Measurements from ENCODE around the gene OLA1. TPM values are rescaled to one million over a fixed set of nuclear protein-coding genes. Genes with fewer than 3 reads are reported as not detected.

OLA1 gene
- total and polyA plus RNA-seq, 2 of the 13 experiments (the other 11 are each of a cell fraction or from before 2014, with no cell fraction given): 153 to 241 TPM

- 93% methylated on average over 8 of the region's 8 CpGs for WGBS (ENCODE audit: low lambda C conversion rate)
- H3K4me2 ChIP-seq (ENCODE audit: low read depth, low read length): no peak overlapping the region
- in situ Hi-C loops (cut with HindIII; ENCODE audit: extremely low pct_ligation_motif_present, low pct_unique_long_range_greater_than_20kb): no loop called here
These were observed 193.4 kb downstream of the OLA1 start for GRCh38 chr2:174054926-174055325.

DNA sequence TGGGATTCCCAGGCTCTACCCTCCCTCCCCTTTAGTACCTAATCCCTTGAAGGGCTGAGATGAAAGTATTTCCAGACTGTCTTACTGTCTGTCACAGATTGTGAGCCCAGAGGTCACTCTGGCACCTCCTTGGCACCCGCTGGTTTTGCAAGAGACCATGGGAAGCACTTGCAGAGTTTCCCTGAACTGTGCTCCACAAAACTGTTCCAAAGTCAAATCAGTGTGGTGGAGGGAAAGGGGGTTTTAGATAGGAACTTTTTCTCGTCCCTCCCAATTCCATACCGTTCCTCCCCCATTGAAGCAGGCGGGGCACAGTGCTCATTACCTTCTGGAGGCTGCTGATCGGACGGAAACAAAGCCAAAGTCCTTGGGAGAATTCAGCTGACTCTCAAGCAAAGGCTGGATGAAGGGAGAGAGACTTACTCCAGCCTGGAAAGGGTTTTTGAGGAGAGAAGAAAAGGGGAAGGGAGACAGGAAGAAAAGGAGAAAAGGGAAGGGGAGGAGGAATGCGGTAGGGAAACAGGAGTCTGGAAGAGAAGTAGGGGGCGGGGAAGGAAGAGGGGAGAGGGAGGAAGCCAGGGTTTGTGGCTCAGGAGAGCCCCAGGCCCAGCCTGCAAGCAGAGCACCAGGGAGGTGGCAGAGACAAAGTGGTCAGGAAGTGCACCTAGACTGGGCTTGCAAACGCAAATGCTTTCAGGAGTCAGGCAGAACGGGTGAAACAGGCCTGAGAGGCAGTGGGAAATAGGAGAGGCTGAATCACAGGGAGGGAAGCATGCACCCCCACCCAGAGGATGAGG lies 194.8 kb downstream of the OLA1 start:
- peak; percentile 67 for FAIRE-seq
- POLR2A ChIA-PET: no interaction called here
- TF ChIP-seq FOXA1 (IDR thresholded peaks at IDR 0.05) (no peak), FOXA1 (CRISPR knock-in tag; IDR thresholded peaks at IDR 0.05) (no peak), PCBP2 (optimal IDR thresholded peaks at IDR 0.05; ENCODE audit: low read depth, low read length, poor library complexity, severe bottlenecking) (peak; percentile 81), GTF3A (CRISPR knock-in tag; conservative IDR thresholded peaks at IDR 0.05) (0 out of 2 replicates have a peak, but pooled peaks have one; percentile 52), XRCC5 (optimal IDR thresholded peaks at IDR 0.05; ENCODE audit: low read length) (peak; percentile 15), ZBTB10 (CRISPR knock-in tag; IDR thresholded peaks at IDR 0.05; ENCODE audit: borderline replicate concordance) (no peak), ZNF556 (CRISPR knock-in tag; IDR thresholded peaks at IDR 0.05; ENCODE audit: borderline replicate concordance) (peak; percentile 28; the same call in 1 of the 2 replicates)

More at GRCh38 chr2:174054926-174055325, 193.4 kb downstream of the OLA1 start:
- H3K36me3 ChIP-seq (replicated peaks in 1 of 2; ENCODE audit: control insufficient read depth in 1 of 2, insufficient read depth in 2 of 2, low read length in 2 of 2): no peaks in the 10 kb centered on the region
- H2AFZ ChIP-seq (ENCODE audit: low read length): no peak overlapping the region
- no peaks in the 10 kb centered on the region for H3K9me3 ChIP-seq (ENCODE audit: low read length)
- POLR2A ChIA-PET: interaction anchor here (0.7 kb wide), 1 partner anchor 43 kb away, joined by 5 read pairs; no protein-coding TSS in a partner anchor
- BruUV-seq (replicated peaks): no TSS peak
- TF ChIP-seq ZNF644 (CRISPR knock-in tag; IDR thresholded peaks at IDR 0.05; ENCODE audit: low read depth) (no peak), HNF4A (CRISPR knock-in tag; IDR thresholded peaks at IDR 0.05) (no peak)
- DNase-seq (ENCODE audit: low spot score) (no peak), FAIRE-seq (no peak), ATAC-seq (no peak)
- H3K4me3 ChIP-seq (replicated peaks in 1 of 3; ENCODE audit: insufficient read depth in 1 of 3, low read depth in 2 of 3, low read length in 3 of 3): no peak overlapping the region
- no peaks in the 10 kb centered on the region for H4K20me1 ChIP-seq (ENCODE audit: insufficient read depth, low read length)
- peaks cover 49% of the 10 kb centered on the region for H3K4me1 ChIP-seq (ENCODE audit: insufficient read depth, low read length)
- H3K27me3 ChIP-seq (ENCODE audit: control insufficient read depth in 1 of 2, insufficient read depth in 2 of 2, low read length in 2 of 2): no peaks in the 10 kb centered on the region; a peak in 1 of 5 replicates
- H3K27ac ChIP-seq (ENCODE audit: extremely low read length, insufficient read depth, low read length): no peak overlapping the region
- CTCF ChIA-PET (ENCODE audit: low intra/inter-chr PET ratio, low total read pairs): no interaction called here
- H3K9ac ChIP-seq (ENCODE audit: insufficient read depth, low read depth, low read length): no peak overlapping the region
- H3K79me2 ChIP-seq (ENCODE audit: insufficient read depth, low read length): no peaks in the 10 kb centered on the region
- intact Hi-C loops (cut with micrococcal nuclease; ENCODE audit: unreplicated experiment): no loop called here

More for the DNA sequence above, 194.8 kb downstream of the OLA1 start:
- CTCF ChIA-PET (ENCODE audit: low intra/inter-chr PET ratio, low total read pairs): no interaction called here
- Histone ChIP-seq H3K4me3 (replicated peaks in 1 of 3; ENCODE audit: insufficient read depth in 1 of 3, low read depth in 2 of 3, low read length in 3 of 3) (peak overlapping the region; percentile 17 to 50 (median 47); a peak in 5 of 6 replicates), H2AFZ (ENCODE audit: low read length) (peak overlapping the region; percentile 18), H3K27ac (ENCODE audit: extremely low read length, insufficient read depth, low read length) (no peak overlapping the region), H3K9ac (ENCODE audit: insufficient read depth, low read depth, low read length) (peak overlapping the region; percentile 24; the same call in 1 of the 2 replicates), H3K36me3 (replicated peaks in 1 of 2; ENCODE audit: control insufficient read depth in 1 of 2, insufficient read depth in 2 of 2, low read length in 2 of 2) (no peaks in the 10 kb centered on the region), H3K4me1 (ENCODE audit: insufficient read depth, low read length) (peaks cover 38% of the 10 kb centered on the region), H3K9me3 (ENCODE audit: low read length) (no peaks in the 10 kb centered on the region), H3K79me2 (ENCODE audit: insufficient read depth, low read length) (no peaks in the 10 kb centered on the region), H3K27me3 (ENCODE audit: control insufficient read depth in 1 of 2, insufficient read depth in 2 of 2, low read length in 2 of 2) (no peaks in the 10 kb centered on the region; a peak in 1 of 5 replicates), H3K4me2 (ENCODE audit: low read depth, low read length) (peak overlapping the region; percentile 70), H4K20me1 (ENCODE audit: insufficient read depth, low read length) (no peaks in the 10 kb centered on the region)
- ATAC-seq: peak; percentile 31
- in situ Hi-C loops (cut with HindIII; ENCODE audit: extremely low pct_ligation_motif_present, low pct_unique_long_range_greater_than_20kb): no loop called here
- DNase-seq (ENCODE audit: low spot score): no peak
- intact Hi-C loops (cut with micrococcal nuclease; ENCODE audit: unreplicated experiment): no loop called here
- WGBS (ENCODE audit: low lambda C conversion rate): 20% methylated on average over 10 of the region's 10 CpGs
- no TSS peak for BruUV-seq (replicated peaks)

Measured in HepG2 (cell line).